B cell (primary cell): ENCODE measurements around the gene RRAS2.

Experiments
- CTCF ChIP-seq: fragments of 200-600 bp; IDR thresholded peaks from one replicate; pipeline ENCODE4 v1.8.0; 2022; ENCODE audit warnings: antibody characterized with exemption, mild to moderate bottlenecking
- EZH2 ChIP-seq: IDR thresholded peaks from 2 replicates; pipeline ENCODE4 v1.6.1; 2012; ENCODE audit warnings: borderline replicate concordance, low read depth, mild to moderate bottlenecking, moderate library complexity, low read length; ENCODE audit not compliant: insufficient read depth, poor library complexity, severe bottlenecking

GRCh38 chr11:14329702-14330101, 29.3 kb downstream of the RRAS2 start:
- TF ChIP-seq EZH2 (no peak), CTCF (no peak)
